Measurements from ENCODE around the gene TRIM4.

DNA sequence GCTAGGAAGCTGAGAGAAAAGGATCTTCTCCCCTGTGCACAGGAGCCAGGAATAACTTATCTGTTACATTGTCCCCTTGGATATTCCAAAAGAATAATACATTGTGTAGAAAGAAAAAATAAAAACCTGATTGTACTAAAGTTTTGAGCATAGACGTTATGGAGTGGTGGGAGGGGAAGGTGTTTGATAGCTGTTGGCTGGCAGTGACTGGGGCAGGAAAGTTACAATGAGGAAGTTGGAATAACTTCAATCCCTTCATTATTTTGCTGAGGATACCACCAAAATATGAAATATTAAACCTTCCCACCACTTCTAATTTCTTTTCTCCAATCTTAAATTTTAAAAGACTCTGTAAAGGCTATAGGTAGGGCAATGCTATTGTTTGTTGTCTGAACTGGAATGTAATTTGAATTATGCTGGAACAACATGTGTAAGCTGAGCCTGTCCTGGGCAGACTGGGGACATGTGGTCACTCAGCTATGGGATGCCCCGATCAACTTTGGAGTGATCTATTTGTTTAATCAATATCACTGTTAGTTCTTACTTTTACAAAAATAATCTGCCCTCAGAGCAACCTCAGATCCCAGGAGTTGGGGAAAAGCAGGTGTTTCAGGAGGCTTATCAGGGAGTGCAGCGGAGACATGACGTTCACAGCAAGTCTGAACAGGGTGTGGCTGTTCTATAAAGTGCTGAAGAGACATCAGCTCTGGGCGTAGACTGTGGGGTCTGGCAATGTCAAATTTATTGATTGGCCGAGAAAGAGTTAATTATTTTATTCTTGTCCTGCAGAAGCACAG is 70.7 kb downstream of the TRIM4 start:
- TF ChIP-seq, protein P1, sequence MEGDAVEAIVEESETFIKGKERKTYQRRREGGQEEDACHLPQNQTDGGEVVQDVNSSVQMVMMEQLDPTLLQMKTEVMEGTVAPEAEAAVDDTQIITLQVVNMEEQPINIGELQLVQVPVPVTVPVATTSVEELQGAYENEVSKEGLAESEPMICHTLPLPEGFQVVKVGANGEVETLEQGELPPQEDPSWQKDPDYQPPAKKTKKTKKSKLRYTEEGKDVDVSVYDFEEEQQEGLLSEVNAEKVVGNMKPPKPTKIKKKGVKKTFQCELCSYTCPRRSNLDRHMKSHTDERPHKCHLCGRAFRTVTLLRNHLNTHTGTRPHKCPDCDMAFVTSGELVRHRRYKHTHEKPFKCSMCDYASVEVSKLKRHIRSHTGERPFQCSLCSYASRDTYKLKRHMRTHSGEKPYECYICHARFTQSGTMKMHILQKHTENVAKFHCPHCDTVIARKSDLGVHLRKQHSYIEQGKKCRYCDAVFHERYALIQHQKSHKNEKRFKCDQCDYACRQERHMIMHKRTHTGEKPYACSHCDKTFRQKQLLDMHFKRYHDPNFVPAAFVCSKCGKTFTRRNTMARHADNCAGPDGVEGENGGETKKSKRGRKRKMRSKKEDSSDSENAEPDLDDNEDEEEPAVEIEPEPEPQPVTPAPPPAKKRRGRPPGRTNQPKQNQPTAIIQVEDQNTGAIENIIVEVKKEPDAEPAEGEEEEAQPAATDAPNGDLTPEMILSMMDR (IDR thresholded peaks at IDR 0.05): no peak
- no peak for TF ChIP-seq POLR2A (IDR thresholded peaks at IDR 0.05)

All from testis (tissue), 2 donors.